ENCODE data around the gene TOM1. TPM values are rescaled to one million over a fixed set of nuclear protein-coding genes. Genes with fewer than 3 reads are reported as not detected.

Gene TOM1
- total RNA-seq, 1 donor from 2014 or later, result 120 TPM

- TF ChIP-seq POLR2A (IDR thresholded peaks at IDR 0.05), result no peak
- TF ChIP-seq CTCF (IDR thresholded peaks at IDR 0.05), result no peak
- TF ChIP-seq POLR2AphosphoS5 (IDR thresholded peaks at IDR 0.05; ENCODE audit: insufficient read depth in 1 of 2, low read depth in 1 of 2), result no peak
- Histone ChIP-seq H3K4me3 (no peak overlapping the region), H3K27ac (no peak overlapping the region), H3K27me3 (no peaks in the 10 kb centered on the region), H3K4me1 (no peaks in the 10 kb centered on the region), H3K36me3 (peaks cover 5 to 55% of the 10 kb centered on the region in 2 donors), H3K9me3 (no peaks in the 10 kb centered on the region)
- intact Hi-C loops (cut with DNase I), result no loop called here
- no peak for DNase-seq (ENCODE audit: extremely low spot score in 2 of 2)
Measured at GRCh38 chr22:35292786-35293185, 6.9 kb upstream of the TOM1 start.

GRCh38 chr22:35296051-35296450 lies 3.6 kb upstream of the TOM1 start:
- Histone ChIP-seq H3K27ac (no peak overlapping the region), H3K27me3 (no peaks in the 10 kb centered on the region), H3K4me1 (peaks cover 7% of the 10 kb centered on the region), H3K4me3 (no peak overlapping the region), H3K9me3 (no peaks in the 10 kb centered on the region), H3K36me3 (peaks cover 0 to 31% of the 10 kb centered on the region in 2 donors)
- TF ChIP-seq POLR2AphosphoS5 (IDR thresholded peaks at IDR 0.05; ENCODE audit: insufficient read depth in 1 of 2, low read depth in 1 of 2) (no peak), POLR2A (IDR thresholded peaks at IDR 0.05) (no peak), CTCF (IDR thresholded peaks at IDR 0.05) (no peak)
- DNase-seq (ENCODE audit: extremely low spot score in 2 of 2), result no peak
- intact Hi-C loops (cut with DNase I), result no loop called here

GRCh38 chr22:35299217-35299672 lies 449 bp upstream of the TOM1 start:
- Histone ChIP-seq H3K4me3 (peak overlapping the region; percentile 84 to 95), H3K36me3 (peaks cover 0 to 6% of the 10 kb centered on the region in 2 donors), H3K27me3 (no peaks in the 10 kb centered on the region), H3K9me3 (no peaks in the 10 kb centered on the region), H3K4me1 (peaks cover 28% of the 10 kb centered on the region), H3K27ac (peak overlapping the region; percentile 99)
- no peak for TF ChIP-seq CTCF (IDR thresholded peaks at IDR 0.05)
- no peak for TF ChIP-seq POLR2AphosphoS5 (IDR thresholded peaks at IDR 0.05; ENCODE audit: insufficient read depth in 1 of 2, low read depth in 1 of 2)
- no peak for TF ChIP-seq POLR2A (IDR thresholded peaks at IDR 0.05)
- intact Hi-C loops (cut with DNase I), result no loop called here
- no peak for DNase-seq (ENCODE audit: extremely low spot score in 2 of 2)

GRCh38 chr22:35301372-35301874 lies 1.7 kb downstream of the TOM1 start:
- H3K27ac ChIP-seq, result peak overlapping the region; percentile 99
- TF ChIP-seq POLR2A (IDR thresholded peaks at IDR 0.05) (peak in 1 of 2 donors; percentile 8), POLR2AphosphoS5 (IDR thresholded peaks at IDR 0.05; ENCODE audit: insufficient read depth in 1 of 2, low read depth in 1 of 2) (peak in 1 of 2 donors; percentile 65), CTCF (IDR thresholded peaks at IDR 0.05) (no peak)
- no peak for DNase-seq (ENCODE audit: extremely low spot score in 2 of 2)
- intact Hi-C loops (cut with DNase I), result no loop called here
- peaks cover 45% of the 10 kb centered on the region for H3K4me1 ChIP-seq
- peak overlapping the region; percentile 84 to 95 for H3K4me3 ChIP-seq
- H3K9me3 ChIP-seq, result no peaks in the 10 kb centered on the region
- H3K36me3 ChIP-seq, result no peaks in the 10 kb centered on the region
- H3K27me3 ChIP-seq, result no peaks in the 10 kb centered on the region

GRCh38 chr22:35303029-35303624 lies 3.4 kb downstream of the TOM1 start:
- Histone ChIP-seq H3K27me3 (no peaks in the 10 kb centered on the region), H3K27ac (peak overlapping the region; percentile 99), H3K9me3 (no peaks in the 10 kb centered on the region), H3K4me1 (peaks cover 62% of the 10 kb centered on the region), H3K36me3 (no peaks in the 10 kb centered on the region), H3K4me3 (no peak overlapping the region)
- intact Hi-C loops (cut with DNase I), result no loop called here
- TF ChIP-seq POLR2AphosphoS5 (IDR thresholded peaks at IDR 0.05; ENCODE audit: insufficient read depth in 1 of 2, low read depth in 1 of 2) (no peak), CTCF (IDR thresholded peaks at IDR 0.05) (no peak), POLR2A (IDR thresholded peaks at IDR 0.05) (no peak)
- no peak for DNase-seq (ENCODE audit: extremely low spot score in 2 of 2)
